ENCODE data around the gene SH3PXD2A.

SH3PXD2A gene

GRCh38 chr10:103708627-103709288 lies 146.6 kb downstream of the SH3PXD2A start:
- H3K4me1 ChIP-seq (ENCODE audit: control insufficient read depth in 2 of 2, insufficient read depth in 2 of 2, low read length in 2 of 2) = peaks cover 0 to 6% of the 10 kb centered on the region in 2 donors

GRCh38 chr10:103707956-103708626 lies 147.3 kb downstream of the SH3PXD2A start:
- Histone ChIP-seq H3K9me3 (ENCODE audit: control insufficient read depth in 2 of 2, low read length in 2 of 2) (no peaks in the 10 kb centered on the region), H3K4me1 (ENCODE audit: control insufficient read depth in 2 of 2, insufficient read depth in 2 of 2, low read length in 2 of 2) (peaks cover 0 to 6% of the 10 kb centered on the region in 2 donors), H3K36me3 (ENCODE audit: control insufficient read depth in 2 of 2, insufficient read depth in 2 of 2, low read length in 2 of 2) (peaks cover 0 to 10% of the 10 kb centered on the region in 2 donors), H3K9ac (ENCODE audit: low read depth in 1 of 2, low read length in 2 of 2) (no peak overlapping the region), H3K27ac (ENCODE audit: low read depth in 2 of 2, low read length in 2 of 2) (no peak overlapping the region), H3K4me3 (ENCODE audit: low read length in 2 of 2) (no peak overlapping the region), H3K27me3 (ENCODE audit: control insufficient read depth in 2 of 2, insufficient read depth in 2 of 2, low read length in 2 of 2) (no peaks in the 10 kb centered on the region)

More at GRCh38 chr10:103708627-103709288, 146.6 kb downstream of the SH3PXD2A start:
- no peak overlapping the region for H3K4me3 ChIP-seq (ENCODE audit: low read length in 2 of 2)
- H3K27me3 ChIP-seq (ENCODE audit: control insufficient read depth in 2 of 2, insufficient read depth in 2 of 2, low read length in 2 of 2) = no peaks in the 10 kb centered on the region
- no peaks in the 10 kb centered on the region for H3K9me3 ChIP-seq (ENCODE audit: control insufficient read depth in 2 of 2, low read length in 2 of 2)
- H3K36me3 ChIP-seq (ENCODE audit: control insufficient read depth in 2 of 2, insufficient read depth in 2 of 2, low read length in 2 of 2) = peaks cover 0 to 10% of the 10 kb centered on the region in 2 donors
- H3K27ac ChIP-seq (ENCODE audit: low read depth in 2 of 2, low read length in 2 of 2) = no peak overlapping the region
- H3K9ac ChIP-seq (ENCODE audit: low read depth in 1 of 2, low read length in 2 of 2) = no peak overlapping the region

- no peaks in the 10 kb centered on the region for H3K4me1 ChIP-seq (ENCODE audit: control insufficient read depth in 2 of 2, insufficient read depth in 2 of 2, low read length in 2 of 2)
- H3K9me3 ChIP-seq (ENCODE audit: control insufficient read depth in 2 of 2, low read length in 2 of 2) = no peaks in the 10 kb centered on the region
- H3K9ac ChIP-seq (ENCODE audit: low read depth in 1 of 2, low read length in 2 of 2) = no peak overlapping the region
- no peaks in the 10 kb centered on the region for H3K27me3 ChIP-seq (ENCODE audit: control insufficient read depth in 2 of 2, insufficient read depth in 2 of 2, low read length in 2 of 2)
- no peak overlapping the region for H3K4me3 ChIP-seq (ENCODE audit: low read length in 2 of 2)
- no peak overlapping the region for H3K27ac ChIP-seq (ENCODE audit: low read depth in 2 of 2, low read length in 2 of 2)
- peaks cover 0 to 10% of the 10 kb centered on the region in 2 donors for H3K36me3 ChIP-seq (ENCODE audit: control insufficient read depth in 2 of 2, insufficient read depth in 2 of 2, low read length in 2 of 2)
These were observed 148.6 kb downstream of the SH3PXD2A start for GRCh38 chr10:103706762-103707161.

GRCh38 chr10:103706047-103706446 lies 149.3 kb downstream of the SH3PXD2A start:
- Histone ChIP-seq H3K9me3 (ENCODE audit: control insufficient read depth in 2 of 2, low read length in 2 of 2) (no peaks in the 10 kb centered on the region), H3K9ac (ENCODE audit: low read depth in 1 of 2, low read length in 2 of 2) (no peak overlapping the region), H3K27ac (ENCODE audit: low read depth in 2 of 2, low read length in 2 of 2) (no peak overlapping the region), H3K4me1 (ENCODE audit: control insufficient read depth in 2 of 2, insufficient read depth in 2 of 2, low read length in 2 of 2) (no peaks in the 10 kb centered on the region), H3K27me3 (ENCODE audit: control insufficient read depth in 2 of 2, insufficient read depth in 2 of 2, low read length in 2 of 2) (no peaks in the 10 kb centered on the region), H3K4me3 (ENCODE audit: low read length in 2 of 2) (no peak overlapping the region), H3K36me3 (ENCODE audit: control insufficient read depth in 2 of 2, insufficient read depth in 2 of 2, low read length in 2 of 2) (peaks cover 0 to 10% of the 10 kb centered on the region in 2 donors)

GRCh38 chr10:103703941-103704919 lies 151.1 kb downstream of the SH3PXD2A start:
- Histone ChIP-seq H3K36me3 (ENCODE audit: control insufficient read depth in 2 of 2, insufficient read depth in 2 of 2, low read length in 2 of 2) (peaks cover 3 to 19% of the 10 kb centered on the region in 2 donors), H3K9ac (ENCODE audit: low read depth in 1 of 2, low read length in 2 of 2) (no peak overlapping the region), H3K27me3 (ENCODE audit: control insufficient read depth in 2 of 2, insufficient read depth in 2 of 2, low read length in 2 of 2) (no peaks in the 10 kb centered on the region), H3K27ac (ENCODE audit: low read depth in 2 of 2, low read length in 2 of 2) (no peak overlapping the region), H3K4me1 (ENCODE audit: control insufficient read depth in 2 of 2, insufficient read depth in 2 of 2, low read length in 2 of 2) (no peaks in the 10 kb centered on the region), H3K9me3 (ENCODE audit: control insufficient read depth in 2 of 2, low read length in 2 of 2) (no peaks in the 10 kb centered on the region), H3K4me3 (ENCODE audit: low read length in 2 of 2) (no peak overlapping the region)

GRCh38 chr10:103701380-103702222 lies 153.8 kb downstream of the SH3PXD2A start:
- no peaks in the 10 kb centered on the region for H3K27me3 ChIP-seq (ENCODE audit: control insufficient read depth in 2 of 2, insufficient read depth in 2 of 2, low read length in 2 of 2)
- no peak overlapping the region for H3K27ac ChIP-seq (ENCODE audit: low read depth in 2 of 2, low read length in 2 of 2)
- peaks cover 3 to 16% of the 10 kb centered on the region in 2 donors for H3K36me3 ChIP-seq (ENCODE audit: control insufficient read depth in 2 of 2, insufficient read depth in 2 of 2, low read length in 2 of 2)
- no peak overlapping the region for H3K4me3 ChIP-seq (ENCODE audit: low read length in 2 of 2)
- H3K4me1 ChIP-seq (ENCODE audit: control insufficient read depth in 2 of 2, insufficient read depth in 2 of 2, low read length in 2 of 2) = peaks cover under 1 to 3% of the 10 kb centered on the region in 2 donors
- H3K9ac ChIP-seq (ENCODE audit: low read depth in 1 of 2, low read length in 2 of 2) = no peak overlapping the region
- no peaks in the 10 kb centered on the region for H3K9me3 ChIP-seq (ENCODE audit: control insufficient read depth in 2 of 2, low read length in 2 of 2)

GRCh38 chr10:103700436-103700715 lies 155.0 kb downstream of the SH3PXD2A start:
- Histone ChIP-seq H3K4me1 (ENCODE audit: control insufficient read depth in 2 of 2, insufficient read depth in 2 of 2, low read length in 2 of 2) (peaks cover 13 to 15% of the 10 kb centered on the region in 2 donors), H3K27ac (ENCODE audit: low read depth in 2 of 2, low read length in 2 of 2) (no peak overlapping the region), H3K4me3 (ENCODE audit: low read length in 2 of 2) (no peak overlapping the region), H3K9ac (ENCODE audit: low read depth in 1 of 2, low read length in 2 of 2) (no peak overlapping the region), H3K27me3 (ENCODE audit: control insufficient read depth in 2 of 2, insufficient read depth in 2 of 2, low read length in 2 of 2) (no peaks in the 10 kb centered on the region), H3K36me3 (ENCODE audit: control insufficient read depth in 2 of 2, insufficient read depth in 2 of 2, low read length in 2 of 2) (peaks cover 3 to 9% of the 10 kb centered on the region in 2 donors), H3K9me3 (ENCODE audit: control insufficient read depth in 2 of 2, low read length in 2 of 2) (no peaks in the 10 kb centered on the region)

GRCh38 chr10:103699611-103700435 lies 155.6 kb downstream of the SH3PXD2A start:
- H3K36me3 ChIP-seq (ENCODE audit: control insufficient read depth in 2 of 2, insufficient read depth in 2 of 2, low read length in 2 of 2) = peaks cover 3 to 9% of the 10 kb centered on the region in 2 donors
- no peaks in the 10 kb centered on the region for H3K27me3 ChIP-seq (ENCODE audit: control insufficient read depth in 2 of 2, insufficient read depth in 2 of 2, low read length in 2 of 2)
- no peak overlapping the region for H3K27ac ChIP-seq (ENCODE audit: low read depth in 2 of 2, low read length in 2 of 2)
- peaks cover 18 to 21% of the 10 kb centered on the region in 2 donors for H3K4me1 ChIP-seq (ENCODE audit: control insufficient read depth in 2 of 2, insufficient read depth in 2 of 2, low read length in 2 of 2)
- H3K9me3 ChIP-seq (ENCODE audit: control insufficient read depth in 2 of 2, low read length in 2 of 2) = no peaks in the 10 kb centered on the region
- no peak overlapping the region for H3K4me3 ChIP-seq (ENCODE audit: low read length in 2 of 2)
- H3K9ac ChIP-seq (ENCODE audit: low read depth in 1 of 2, low read length in 2 of 2) = no peak overlapping the region

- Histone ChIP-seq H3K9ac (ENCODE audit: low read depth in 1 of 2, low read length in 2 of 2) (no peak overlapping the region), H3K4me3 (ENCODE audit: low read length in 2 of 2) (no peak overlapping the region), H3K27me3 (ENCODE audit: control insufficient read depth in 2 of 2, insufficient read depth in 2 of 2, low read length in 2 of 2) (no peaks in the 10 kb centered on the region), H3K27ac (ENCODE audit: low read depth in 2 of 2, low read length in 2 of 2) (no peak overlapping the region), H3K36me3 (ENCODE audit: control insufficient read depth in 2 of 2, insufficient read depth in 2 of 2, low read length in 2 of 2) (peaks cover 3 to 9% of the 10 kb centered on the region in 2 donors), H3K4me1 (ENCODE audit: control insufficient read depth in 2 of 2, insufficient read depth in 2 of 2, low read length in 2 of 2) (peaks cover 29 to 33% of the 10 kb centered on the region in 2 donors), H3K9me3 (ENCODE audit: control insufficient read depth in 2 of 2, low read length in 2 of 2) (no peaks in the 10 kb centered on the region)
These were observed 157.1 kb downstream of the SH3PXD2A start for GRCh38 chr10:103698266-103698665.

Data from mucosa of rectum (tissue), 2 donors.